Fibroblast of villous mesenchyme (primary cell): Measurements from ENCODE around the gene VNN1. TPM values are rescaled to one million over a fixed set of nuclear protein-coding genes. Genes with fewer than 3 reads are reported as not detected.

Source experiments
- DNase-seq: peaks from one replicate; pipeline ENCODE4 v3.0.0-alpha.2; 2010; ENCODE audit warnings: low read depth
- H3K4me3 ChIP-seq: 2 replicates; pipeline ENCODE4 v1.5.1; 2011; ENCODE audit warnings: low read depth, mild to moderate bottlenecking, low read length
- CTCF ChIP-seq: IDR thresholded peaks from 2 replicates; pipeline ENCODE4 v1.5.1; 2012; ENCODE audit warnings: low read depth, mild to moderate bottlenecking, low read length; ENCODE audit not compliant: insufficient read depth
- total RNA-seq: library from RNA; depleted of rRNA; stranded (reverse); fragments of >200 nt; gene quantifications from 2 replicates; pipeline ENCODE4 v1.2.3, GENCODE V29; 2012

VNN1 gene
- total RNA-seq, 1 donor: under 0.01 TPM

GRCh38 chr6:132728616-132729015, 14.8 kb upstream of the VNN1 start:
- no peak for DNase-seq
- H3K4me3 ChIP-seq: no peak overlapping the region
- no peak for TF ChIP-seq CTCF

GRCh38 chr6:132726608-132726975, 12.7 kb upstream of the VNN1 start:
- H3K4me3 ChIP-seq: no peak overlapping the region
- DNase-seq: no peak
- TF ChIP-seq CTCF: no peak

GRCh38 chr6:132725947-132726607, 12.2 kb upstream of the VNN1 start:
- no peak overlapping the region for H3K4me3 ChIP-seq
- no peak for DNase-seq
- TF ChIP-seq CTCF: no peak

GRCh38 chr6:132725471-132725870, 11.6 kb upstream of the VNN1 start:
- DNase-seq: no peak
- TF ChIP-seq CTCF: no peak
- no peak overlapping the region for H3K4me3 ChIP-seq

GRCh38 chr6:132719736-132720448, 6.0 kb upstream of the VNN1 start:
- TF ChIP-seq CTCF: no peak
- H3K4me3 ChIP-seq: no peak overlapping the region
- no peak for DNase-seq

GRCh38 chr6:132715881-132716637, 2.2 kb upstream of the VNN1 start:
- TF ChIP-seq CTCF: no peak
- H3K4me3 ChIP-seq: no peak overlapping the region
- no peak for DNase-seq
